HG03025 (cell line): ENCODE data around the gene ZNF79.

ENCODE experiments used
- ATAC-seq: cut with Tn5 transposase; IDR thresholded peaks from one replicate; pipeline ENCODE4 v1.9.1; 2021; ENCODE audit warnings: mild to moderate bottlenecking, moderate library complexity; ENCODE audit not compliant: unreplicated experiment, low FRiP score

The ZNF79 gene

DNA sequence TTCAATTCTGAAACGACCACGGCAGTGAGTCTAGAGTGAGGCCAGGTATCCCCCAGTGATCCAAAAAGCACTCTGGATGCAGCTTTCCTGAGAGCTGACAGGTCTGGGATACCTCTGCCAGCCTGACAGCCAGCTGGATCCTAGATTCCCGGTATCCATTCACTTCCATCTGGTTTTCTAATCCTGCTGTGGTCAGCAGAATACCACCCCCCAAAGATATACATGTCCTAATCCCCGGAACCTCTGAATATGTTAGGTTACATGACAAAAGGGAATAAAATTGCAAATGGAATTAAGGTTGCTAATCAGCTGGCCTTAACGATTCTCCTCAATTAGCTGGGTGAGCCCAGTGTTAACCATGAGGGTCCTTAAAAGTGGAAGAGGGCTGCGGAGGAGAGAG, 1.4 kb upstream of the ZNF79 start:
- no peak for ATAC-seq

DNA sequence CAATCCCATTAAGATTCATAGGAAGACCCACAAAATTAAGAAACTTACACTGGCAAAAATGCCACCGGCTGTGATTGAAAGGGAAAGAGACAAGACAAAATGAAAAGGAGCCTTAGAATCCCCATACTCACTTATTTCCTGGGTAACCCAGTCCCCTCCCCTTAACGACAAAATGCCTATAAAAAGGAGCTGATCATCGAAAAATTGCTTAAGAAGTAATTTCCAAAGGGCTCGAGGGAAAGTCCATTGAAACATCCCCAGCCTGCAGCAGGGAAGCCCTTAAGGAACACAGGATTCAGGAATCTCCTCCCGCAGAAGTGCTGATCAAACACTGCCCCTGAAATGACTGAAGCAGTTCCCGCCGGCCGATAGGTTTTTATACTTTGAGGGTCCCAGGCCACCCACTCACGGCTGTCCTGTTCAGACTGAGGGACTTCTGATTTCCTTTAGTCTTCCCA, 677 bp upstream of the ZNF79 start:
- ATAC-seq = peak; percentile 15

DNA sequence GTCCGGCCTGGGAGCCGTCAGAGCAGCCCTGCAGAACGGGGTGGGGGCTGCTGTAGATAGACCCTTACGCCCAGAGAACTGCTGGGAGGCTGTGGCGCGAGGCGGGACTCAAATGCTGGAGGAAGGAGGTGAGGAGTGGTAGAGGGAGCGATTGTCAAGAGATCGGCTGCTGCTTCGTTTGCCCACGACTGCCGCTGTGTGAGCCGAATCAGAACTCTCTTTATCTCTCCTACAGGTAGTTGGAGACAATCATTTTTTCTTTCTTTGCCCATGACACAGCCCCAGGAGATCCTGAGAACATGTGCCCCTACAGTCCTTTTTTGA, 456 bp downstream of the ZNF79 start:
- no peak for ATAC-seq

DNA sequence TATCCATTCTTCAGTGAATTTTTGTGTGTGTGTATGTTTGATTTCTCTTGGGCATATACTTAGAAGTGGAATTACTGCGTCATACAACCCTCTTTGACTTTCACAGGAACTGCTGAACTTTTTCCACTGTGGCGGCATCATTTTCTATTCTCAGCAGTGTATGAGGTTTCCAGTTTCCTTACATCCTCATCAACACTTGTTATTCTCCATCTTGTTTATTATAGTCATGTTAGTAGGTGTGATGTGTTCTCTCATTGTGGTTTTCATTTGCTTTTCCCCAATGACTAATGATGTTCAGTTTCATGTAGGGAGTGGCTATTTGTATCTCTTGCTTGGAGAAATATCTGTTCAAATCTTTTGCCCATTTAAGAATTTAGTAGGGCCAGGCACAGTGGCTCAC, 2.6 kb downstream of the ZNF79 start:
- ATAC-seq = no peak

DNA sequence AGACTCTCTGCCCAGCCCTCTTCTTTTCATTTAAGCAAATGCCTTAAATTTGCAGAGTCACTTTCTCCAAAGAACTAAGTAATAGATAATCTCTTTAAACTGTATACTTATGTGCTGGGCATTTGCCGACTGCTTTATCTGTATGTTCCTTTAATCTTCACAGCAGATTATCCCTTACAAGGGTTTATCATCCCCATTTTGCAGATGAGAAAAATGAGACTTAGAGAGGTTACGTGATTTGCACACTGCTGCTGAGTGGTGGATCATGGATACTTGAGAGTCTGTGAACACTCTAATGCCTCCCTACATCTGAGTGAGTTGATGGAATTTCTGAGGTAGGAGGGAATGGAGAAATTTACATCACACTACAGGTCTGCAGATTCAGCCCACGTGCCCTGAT, 4.2 kb downstream of the ZNF79 start:
- no peak for ATAC-seq

DNA sequence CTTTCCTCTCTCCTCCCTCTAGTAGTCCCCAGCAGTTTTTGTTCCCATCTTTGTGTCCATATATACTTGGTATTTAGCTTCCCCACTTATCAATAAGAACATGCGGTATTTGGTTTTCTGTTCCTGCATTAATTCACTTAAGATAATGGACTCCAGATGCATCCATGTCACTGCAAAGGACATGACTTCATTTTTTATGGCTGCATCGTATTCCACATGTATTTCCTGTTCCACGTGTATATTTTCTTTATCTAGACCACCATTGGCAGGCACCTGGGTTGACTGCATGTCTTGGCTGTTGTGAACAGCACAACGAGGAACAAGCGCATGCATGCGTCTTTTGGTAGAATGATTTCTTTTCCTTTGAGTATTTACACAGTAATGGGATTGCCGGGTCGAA, 6.2 kb downstream of the ZNF79 start:
- ATAC-seq = no peak

DNA sequence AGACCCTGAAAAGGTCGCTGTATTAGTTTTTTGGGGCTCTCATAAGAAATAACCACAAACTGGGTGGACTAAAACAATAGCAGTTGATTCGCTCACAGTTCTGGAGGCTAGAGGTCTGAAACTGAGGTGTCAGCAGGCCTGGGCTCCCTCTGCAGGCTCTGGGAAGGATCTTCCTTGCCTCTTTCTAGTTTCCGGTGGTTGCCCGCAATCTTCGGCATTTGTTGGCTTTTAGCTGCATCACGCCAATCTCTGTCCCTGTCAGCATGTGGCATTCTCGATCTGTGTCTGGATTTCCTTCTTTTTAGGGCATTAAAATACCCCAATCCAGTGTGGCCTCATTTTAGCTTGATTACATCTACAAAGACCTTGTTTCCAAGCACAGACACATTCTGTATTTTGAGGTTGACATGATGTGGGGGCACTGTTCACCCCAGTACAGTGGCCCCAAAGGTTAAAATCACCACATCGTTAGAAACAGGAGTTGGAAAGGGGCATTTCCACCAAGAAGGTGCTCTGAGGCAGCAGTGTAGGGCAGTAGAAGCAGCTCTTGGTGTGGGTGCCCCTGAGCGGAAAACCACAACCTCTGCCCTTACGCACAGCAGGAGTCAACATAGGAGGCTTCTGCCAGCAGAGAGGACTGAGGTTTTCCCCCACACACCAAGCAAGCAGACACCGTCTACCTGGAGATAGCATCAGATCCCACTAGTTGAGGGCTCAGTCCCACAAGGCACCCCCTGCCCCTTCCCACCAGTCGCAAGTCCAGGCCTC, 13.5 kb downstream of the ZNF79 start:
- ATAC-seq = no peak

DNA sequence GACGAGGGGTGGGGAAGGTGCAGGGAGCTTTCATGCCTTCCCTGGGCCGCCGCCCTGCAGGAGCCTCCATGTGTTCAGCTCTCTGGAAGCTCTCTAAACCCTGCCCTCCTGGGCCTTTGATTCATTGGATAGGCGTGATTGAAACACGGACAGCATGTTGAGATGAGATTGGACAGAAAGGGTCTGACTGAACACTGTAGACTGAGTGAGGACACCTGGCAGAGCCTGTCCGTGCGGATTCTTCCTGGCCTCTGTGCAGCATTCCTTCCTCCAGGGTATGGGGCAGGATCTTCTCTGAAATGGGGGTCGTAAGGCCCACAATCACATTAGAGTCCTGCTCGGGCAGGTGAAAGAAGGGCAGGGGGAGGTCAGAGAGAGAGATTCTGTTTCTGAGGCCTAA, 14.2 kb downstream of the ZNF79 start:
- no peak for ATAC-seq

DNA sequence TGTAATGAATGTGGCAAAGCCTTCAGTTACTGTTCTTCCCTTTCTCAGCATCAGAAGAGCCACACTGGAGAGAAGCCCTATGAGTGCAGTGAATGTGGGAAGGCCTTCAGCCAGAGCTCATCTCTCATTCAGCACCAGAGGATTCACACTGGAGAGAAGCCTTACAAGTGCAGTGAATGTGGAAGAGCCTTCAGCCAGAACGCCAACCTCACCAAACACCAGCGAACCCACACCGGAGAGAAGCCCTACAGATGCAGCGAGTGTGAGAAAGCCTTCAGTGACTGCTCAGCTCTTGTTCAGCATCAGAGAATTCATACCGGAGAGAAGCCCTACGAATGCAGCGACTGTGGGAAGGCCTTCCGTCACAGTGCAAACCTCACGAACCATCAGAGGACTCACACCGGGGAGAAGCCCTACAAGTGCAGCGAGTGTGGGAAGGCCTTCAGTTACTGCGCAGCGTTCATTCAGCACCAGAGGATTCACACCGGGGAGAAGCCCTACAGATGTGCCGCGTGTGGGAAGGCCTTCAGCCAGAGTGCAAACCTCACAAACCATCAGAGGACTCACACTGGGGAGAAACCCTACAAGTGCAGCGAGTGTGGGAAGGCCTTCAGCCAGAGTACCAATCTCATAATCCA, 20.2 kb downstream of the ZNF79 start:
- ATAC-seq = no peak

DNA sequence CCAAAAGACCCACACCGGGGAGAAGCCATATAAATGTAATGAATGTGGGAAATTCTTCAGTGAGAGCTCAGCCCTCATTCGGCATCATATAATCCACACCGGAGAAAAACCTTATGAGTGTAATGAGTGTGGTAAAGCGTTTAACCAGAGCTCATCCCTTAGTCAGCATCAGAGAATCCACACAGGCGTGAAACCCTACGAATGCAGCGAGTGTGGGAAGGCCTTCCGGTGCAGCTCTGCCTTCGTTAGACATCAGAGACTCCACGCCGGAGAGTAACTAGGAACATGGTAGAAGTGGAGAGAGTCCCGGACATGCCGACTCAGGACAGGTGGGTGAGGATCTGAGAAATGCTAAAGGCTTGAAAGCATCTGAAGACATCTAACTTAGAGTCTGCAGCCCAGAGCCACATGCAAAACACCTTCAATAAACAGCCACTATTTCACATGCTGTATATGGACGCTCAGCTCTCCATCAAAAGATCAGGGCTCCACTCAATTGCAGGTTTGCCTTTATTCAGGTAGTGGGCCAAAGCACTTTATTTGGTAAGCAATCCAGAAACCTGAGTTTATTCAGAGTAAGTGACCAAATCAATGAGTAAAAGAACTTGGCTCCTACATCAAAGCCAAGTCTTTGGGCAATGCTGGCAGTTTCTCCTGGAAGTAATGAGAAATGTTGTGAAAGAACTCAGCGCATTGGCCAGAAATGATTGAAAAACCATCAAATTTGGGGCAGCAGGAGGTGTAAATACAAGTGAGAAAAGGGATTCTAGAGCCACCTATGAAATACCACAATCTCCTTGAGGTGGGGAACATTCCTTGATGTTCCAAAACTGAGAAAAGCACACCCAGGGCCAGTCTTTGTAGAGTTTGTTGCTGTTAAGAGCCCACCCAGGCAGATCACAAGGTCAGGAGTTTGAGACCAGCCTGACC, 21.0 kb downstream of the ZNF79 start:
- ATAC-seq = no peak

DNA sequence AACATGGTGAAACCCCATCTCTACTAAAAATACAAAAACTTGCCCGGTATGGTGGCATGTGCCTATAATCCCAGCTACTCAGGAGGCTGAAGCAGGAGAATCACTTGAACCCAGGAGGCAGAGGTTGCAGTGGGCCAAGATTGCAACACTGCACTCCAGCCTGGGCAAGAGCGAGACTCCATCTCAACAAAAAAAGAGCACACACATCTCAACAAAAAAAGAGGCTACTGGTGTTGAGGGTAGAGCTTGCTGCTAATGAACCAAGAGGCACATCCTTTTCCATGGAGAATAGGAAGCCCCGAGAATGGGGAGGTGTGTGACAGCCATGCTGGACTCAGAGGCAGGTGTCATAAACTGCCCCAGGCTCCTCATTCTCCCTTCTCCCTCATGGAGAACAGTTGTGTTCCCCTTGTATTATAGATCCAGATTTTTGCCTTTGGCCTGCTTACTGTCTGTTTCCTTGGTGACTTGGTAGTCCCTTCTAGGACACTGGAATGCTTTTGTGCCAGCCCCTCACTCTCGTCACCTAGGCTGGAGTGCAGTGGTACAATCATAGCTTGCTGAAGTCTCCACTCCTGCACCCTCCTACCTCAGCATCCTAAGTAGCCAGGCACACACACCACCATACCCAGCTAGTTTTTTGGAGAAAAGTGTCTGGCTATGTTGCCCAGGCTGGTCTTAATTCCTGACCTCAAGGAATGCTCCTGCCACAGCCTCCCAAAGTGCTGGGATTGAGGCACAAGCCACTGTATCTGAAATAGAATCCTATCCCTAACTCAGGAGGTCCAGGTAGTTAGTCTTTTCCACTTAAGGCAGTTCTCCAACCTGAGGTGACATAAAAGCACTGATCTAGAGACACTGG, 21.9 kb downstream of the ZNF79 start:
- ATAC-seq = no peak

DNA sequence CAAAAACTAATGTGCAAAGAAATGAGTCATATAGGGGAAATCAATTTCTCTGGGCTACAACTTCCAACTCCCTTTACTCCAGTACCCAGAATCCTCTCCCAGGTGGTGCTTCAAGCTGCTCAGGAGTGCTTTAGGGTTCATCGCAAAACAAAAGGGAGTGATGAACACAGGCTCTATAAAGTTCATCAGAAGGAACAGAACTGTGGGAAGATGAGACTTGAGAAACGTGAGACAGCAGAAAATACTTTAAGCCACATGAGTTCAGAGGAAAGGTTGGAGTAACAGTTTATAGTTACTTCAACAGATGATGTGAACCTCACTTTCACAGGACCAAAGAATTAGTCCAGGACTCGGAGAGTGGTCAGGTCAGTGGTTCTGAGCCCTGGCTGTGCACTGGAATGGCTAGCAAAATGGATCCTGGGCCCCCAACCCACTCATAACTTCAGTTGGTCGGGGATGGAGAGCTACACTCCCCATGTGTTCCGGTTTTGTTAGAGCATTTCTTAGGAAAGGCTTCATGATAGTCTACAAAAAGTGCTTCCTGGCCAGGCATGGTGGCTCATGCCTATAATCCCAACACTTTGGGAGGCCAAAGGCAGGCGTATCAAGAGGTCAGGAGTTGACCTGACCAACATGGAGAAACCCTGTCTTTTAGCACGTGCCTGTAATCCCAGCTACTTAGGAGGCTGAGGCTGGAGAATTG, 22.7 kb downstream of the ZNF79 start:
- ATAC-seq = no peak

DNA sequence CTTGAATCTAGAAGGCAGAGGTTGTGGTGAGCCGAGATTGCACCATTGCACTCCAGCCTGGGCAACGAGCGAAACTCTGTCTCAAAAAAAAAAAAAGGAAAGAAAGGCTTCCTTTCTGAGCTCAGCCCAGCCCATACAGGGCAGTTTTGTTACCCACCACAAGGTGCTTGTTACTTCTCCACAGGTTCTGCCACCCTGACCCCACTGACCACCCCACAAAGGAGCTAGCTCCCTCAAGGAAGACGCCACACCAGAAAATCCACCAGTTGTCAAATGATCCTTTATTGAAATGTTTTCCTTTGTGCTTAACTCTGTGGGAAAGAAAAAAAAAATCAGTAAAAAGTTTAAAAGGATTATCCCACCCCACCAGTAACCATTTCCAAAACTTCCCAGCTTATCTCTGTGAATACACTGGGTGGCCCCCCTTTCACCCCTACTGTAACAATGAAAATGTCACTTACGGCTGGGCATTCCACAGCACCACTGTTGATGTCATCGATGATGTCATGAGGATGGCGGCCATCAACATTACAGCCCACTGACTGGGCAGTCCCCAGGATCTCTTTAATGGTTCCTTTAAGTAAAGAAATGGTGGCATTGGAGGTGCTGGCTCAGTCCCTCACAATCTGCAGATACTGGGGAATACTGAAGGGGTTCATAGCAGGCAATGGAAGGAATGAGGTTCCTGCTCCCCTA, 23.4 kb downstream of the ZNF79 start:
- ATAC-seq = no peak

DNA sequence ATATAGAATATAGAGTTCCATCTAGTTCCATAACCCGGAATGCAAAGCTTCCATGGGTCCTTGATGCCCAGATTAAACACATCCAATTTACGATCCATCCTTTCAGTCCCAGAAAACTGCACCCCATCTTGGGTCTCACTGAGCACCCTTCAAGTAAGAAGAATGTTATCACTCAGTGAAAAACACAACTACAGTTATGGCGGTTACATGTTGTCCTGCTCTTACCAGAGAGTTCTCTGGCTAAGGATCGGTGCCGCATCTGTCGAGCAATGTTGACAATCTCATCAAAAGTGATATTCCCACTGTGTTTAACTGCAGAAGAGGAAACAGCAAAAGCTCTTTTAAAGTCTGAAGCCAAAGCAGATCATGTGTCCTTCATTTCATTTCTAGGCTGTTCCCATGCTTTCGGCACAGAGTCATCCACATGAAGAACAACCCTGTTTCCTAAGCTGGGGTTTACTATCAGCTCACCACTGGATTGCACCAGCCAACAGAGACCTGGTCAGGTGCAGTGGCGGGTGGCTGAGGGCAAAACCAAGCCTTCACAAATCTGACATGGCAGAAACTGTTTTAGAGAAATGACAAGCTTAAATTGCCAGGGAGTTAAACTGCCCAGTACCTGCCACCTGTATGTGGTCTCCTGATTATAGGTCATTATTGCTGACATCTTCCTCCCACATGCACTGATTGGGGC, 24.1 kb downstream of the ZNF79 start:
- ATAC-seq = no peak

DNA sequence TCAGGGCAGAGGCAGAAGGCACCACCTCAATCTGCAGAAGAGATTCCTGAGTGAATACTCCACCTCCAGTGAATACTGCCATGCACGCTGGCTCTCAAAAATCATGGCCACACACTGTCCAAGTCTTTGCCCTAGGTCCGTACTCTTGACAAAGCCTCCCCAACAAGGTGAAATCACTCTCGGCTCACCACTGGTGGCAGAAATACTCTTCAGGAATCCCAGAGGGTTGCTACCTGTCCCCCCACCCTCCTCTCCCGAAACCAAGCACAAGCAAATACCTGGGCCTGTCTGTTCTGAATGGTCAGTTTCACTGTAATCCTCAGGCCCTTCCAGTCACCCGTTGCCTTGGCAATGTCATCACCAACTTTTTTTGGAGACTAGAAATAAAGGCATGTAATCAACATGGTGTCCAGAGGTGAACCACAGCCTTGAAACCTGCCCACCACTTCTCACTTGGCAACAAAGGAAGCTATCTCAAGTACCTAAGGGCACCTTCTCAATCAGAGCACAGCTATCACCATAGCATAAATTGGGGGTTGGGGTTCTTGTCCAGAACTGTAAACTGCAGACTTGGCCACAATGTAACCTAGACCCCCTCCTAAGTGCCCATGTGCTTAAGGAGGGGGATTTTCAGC, 25.3 kb downstream of the ZNF79 start:
- no peak for ATAC-seq

DNA sequence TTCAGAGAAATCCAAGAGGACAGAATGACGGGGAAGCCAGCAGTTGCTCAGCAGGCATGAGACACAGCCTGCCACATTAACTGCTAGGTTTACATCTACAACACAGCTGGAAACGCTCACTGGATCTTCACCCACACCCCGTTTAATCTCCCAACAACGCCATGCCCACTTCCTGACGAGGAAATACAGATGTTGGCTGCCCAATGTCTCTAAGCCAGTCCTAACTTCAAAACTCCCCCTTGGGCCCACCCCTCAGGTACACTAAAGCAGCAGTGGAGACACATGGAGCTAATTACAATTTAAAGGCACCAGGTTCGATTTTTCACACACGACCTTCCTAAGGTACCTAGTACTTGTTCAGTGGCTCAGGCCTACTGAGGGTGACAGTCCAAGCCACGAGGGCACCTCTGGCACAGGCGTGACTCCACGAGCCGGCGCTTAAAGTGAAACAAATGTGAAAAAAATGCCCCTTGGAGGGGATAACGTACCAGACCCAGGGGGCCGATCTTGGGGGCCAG, 26.1 kb downstream of the ZNF79 start:
- no peak for ATAC-seq

DNA sequence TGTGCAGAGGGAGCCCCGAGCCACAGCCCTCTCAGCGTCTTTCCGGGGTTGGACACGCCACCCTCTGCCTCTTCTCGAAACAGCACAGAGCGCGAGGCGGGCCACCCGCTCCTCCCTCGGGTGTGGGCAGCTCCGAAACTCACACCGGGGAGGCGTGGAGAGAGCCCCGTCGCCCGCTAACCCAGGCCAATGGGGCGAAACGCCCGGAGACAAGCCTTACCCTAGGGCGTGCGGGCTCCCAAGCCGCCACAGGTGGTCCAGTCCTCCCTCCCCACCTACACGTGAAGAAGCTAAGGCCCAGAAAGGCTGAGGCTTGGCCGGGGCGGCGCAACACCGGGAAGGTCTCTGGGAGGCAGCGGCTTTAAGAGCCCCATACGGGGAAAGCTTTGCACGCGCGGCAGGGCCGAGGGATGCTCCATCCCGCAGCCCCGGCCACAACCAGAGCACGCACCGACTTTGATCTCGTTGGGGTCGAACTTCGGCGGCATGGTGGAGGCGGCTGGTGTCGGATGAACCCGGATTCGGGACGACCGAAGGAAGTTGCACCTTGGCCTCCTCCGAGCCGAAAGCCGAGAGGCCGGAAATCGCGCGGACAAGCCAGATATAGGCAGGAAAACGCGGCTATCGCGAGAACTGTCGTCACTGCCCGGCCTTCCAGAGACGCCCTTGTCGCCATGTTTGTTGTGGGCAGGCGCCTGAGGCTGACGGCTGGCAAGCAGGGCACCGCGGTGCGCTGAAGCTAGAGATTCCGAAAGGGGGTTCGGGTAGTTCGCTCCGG, 26.8 kb downstream of the ZNF79 start, which contains the start of the genes LRSAM1 and RPL12:
LRSAM1 (plus strand) TSS at position 681 of the 778 bp plus-strand sequence. CDS start 3,018 bp downstream, outside the sequence.
RPL12 (minus strand) TSS at position 577 of the 778 bp plus-strand sequence; CDS start at position 488, 89 bp downstream.
- ATAC-seq = peak; percentile 61
